Skeletal muscle satellite cell (primary cell): Measurements from ENCODE around the gene ANP32B.
A peak's percentile ranks its signal among the peaks of the same experiment; 100 is the strongest.

Experiments used
- H3K27me3 ChIP-seq: 2 replicates; pipeline ENCODE4 v1.7.0; 2013; ENCODE audit warnings: low read length; ENCODE audit not compliant: control insufficient read depth, insufficient read depth
- H3K36me3 ChIP-seq: 2 replicates; pipeline ENCODE4 v1.7.0; 2013; ENCODE audit warnings: mild to moderate bottlenecking, control low read depth, low read length; ENCODE audit not compliant: insufficient read depth
- H3K4me1 ChIP-seq: 2 replicates; pipeline ENCODE4 v1.7.0; 2013; ENCODE audit warnings: low read length; ENCODE audit not compliant: control insufficient read depth, insufficient read depth
- H3K4me2 ChIP-seq: 2 replicates; pipeline ENCODE4 v1.7.0; 2013; ENCODE audit warnings: mild to moderate bottlenecking, low read length
- H3K4me3 ChIP-seq: 2 replicates; pipeline ENCODE4 v1.7.0; 2013; ENCODE audit warnings: low read length
- H3K9ac ChIP-seq: 2 replicates; pipeline ENCODE4 v1.7.0; 2013; ENCODE audit warnings: mild to moderate bottlenecking, low read depth, low read length, moderate library complexity
- H3K9me3 ChIP-seq: replicated peaks from 2 replicates; pipeline ENCODE4 v1.7.0; 2013; ENCODE audit warnings: mild to moderate bottlenecking, control low read depth, low read length

The ANP32B gene

DNA sequence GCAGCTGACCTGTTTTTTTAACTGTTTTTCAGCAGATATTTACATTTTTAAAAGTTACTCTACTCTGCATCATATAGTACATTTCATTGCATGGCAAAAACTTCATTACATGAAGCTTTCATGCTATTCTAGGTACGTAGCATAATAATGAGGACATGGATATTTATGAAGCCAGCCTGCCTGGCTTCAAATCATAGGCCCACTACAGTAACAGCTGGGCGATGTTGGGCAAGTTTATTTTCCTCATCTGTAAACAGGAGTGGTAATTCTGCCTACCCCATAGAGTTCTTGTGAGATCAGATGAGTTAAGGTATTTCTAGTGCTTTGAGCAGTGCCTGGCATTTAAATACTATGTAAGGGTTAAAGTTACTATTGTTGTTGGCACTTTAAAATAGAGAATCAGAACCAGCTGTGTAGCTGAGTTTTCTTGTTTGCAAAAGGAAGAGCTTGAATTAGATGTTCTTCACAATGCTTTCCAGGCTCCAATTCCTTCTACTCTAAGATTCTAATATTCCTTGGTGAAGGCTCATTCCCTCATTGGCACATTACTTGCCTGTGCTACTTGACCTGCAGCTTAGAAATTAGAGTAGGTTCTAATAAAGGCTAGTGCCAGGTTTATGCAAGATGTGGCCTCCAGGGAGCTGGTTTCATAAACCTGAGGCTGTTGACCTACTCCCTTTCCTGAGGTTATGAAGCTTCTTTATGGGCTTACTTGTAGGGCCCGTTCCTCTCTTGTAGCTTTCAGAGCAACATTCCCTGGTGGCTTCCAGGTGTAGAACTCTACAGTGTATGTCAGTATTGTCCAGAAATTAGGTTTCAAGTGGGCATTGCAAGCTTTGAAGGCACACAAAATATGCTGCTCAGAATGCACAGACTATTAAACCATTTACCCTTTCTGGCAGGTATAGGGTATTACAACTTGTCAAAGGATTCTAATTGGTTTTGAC lies 14.5 kb downstream of the ANP32B start:
- H3K4me3 ChIP-seq: no peak overlapping the region
- H3K27me3 ChIP-seq: no peaks in the 10 kb centered on the region
- no peaks in the 10 kb centered on the region for H3K4me1 ChIP-seq
- no peak overlapping the region for H3K4me2 ChIP-seq
- H3K9ac ChIP-seq: no peak overlapping the region
- peaks cover 62% of the 10 kb centered on the region for H3K36me3 ChIP-seq
- no peaks in the 10 kb centered on the region for H3K9me3 ChIP-seq

DNA sequence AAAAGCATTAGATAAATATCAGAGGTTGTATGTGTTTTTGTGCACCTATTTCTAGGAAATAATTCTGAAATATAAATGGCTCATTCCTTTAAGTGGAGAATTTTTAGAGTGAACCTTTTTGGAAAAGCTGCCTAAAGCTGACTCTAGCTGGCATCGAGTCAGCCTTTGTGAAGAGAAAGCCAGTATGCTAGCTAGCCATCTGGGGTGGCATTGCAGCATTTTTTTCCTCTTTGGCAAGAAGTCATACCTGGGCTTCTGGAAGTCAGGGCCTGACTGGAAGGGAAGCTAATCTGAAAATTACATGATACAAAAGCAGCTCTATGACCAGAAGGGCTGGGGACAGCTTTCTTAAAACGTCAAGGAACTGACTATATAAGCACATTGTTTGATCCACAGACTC lies 19.7 kb downstream of the ANP32B start:
- Histone ChIP-seq H3K27me3 (no peaks in the 10 kb centered on the region), H3K9me3 (no peaks in the 10 kb centered on the region), H3K4me2 (no peak overlapping the region), H3K4me1 (peaks cover 11% of the 10 kb centered on the region), H3K36me3 (peaks cover 84% of the 10 kb centered on the region), H3K9ac (no peak overlapping the region), H3K4me3 (no peak overlapping the region)

DNA sequence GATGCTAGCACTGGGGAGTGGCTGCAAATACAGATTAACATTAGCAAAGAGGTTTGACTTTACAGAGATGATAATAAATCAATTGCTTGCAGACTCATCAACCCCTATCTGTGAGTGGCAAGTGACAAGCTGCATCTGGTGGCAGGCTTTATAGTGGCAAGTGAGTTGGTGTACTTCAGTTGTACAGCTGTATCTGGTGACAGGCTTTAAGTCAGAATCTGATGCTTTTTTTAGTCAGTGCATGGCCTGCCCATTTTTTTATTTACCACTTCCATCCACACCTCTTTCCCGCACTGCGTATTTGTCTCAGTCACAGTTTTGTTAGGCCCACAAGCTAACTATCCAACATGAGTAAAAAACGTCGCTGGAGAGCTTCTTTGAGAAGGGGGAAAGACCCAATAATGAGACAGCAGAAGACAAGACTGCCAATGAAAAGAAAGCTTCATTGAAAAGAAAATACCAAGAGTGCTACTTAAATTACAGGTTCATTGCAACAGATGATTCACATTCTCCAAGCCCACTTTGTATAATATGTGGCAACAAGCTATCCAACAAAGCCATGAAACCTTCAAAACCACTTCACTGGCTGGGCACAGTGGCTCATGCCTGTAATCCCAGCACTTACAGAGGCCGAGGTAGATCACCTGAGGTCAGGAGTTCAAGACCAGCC lies 23.1 kb downstream of the ANP32B start:
- Histone ChIP-seq H3K36me3 (peaks cover 89% of the 10 kb centered on the region), H3K9me3 (no peaks in the 10 kb centered on the region), H3K27me3 (no peaks in the 10 kb centered on the region), H3K4me2 (no peak overlapping the region), H3K4me3 (no peak overlapping the region), H3K9ac (no peak overlapping the region), H3K4me1 (peaks cover 43% of the 10 kb centered on the region)

DNA sequence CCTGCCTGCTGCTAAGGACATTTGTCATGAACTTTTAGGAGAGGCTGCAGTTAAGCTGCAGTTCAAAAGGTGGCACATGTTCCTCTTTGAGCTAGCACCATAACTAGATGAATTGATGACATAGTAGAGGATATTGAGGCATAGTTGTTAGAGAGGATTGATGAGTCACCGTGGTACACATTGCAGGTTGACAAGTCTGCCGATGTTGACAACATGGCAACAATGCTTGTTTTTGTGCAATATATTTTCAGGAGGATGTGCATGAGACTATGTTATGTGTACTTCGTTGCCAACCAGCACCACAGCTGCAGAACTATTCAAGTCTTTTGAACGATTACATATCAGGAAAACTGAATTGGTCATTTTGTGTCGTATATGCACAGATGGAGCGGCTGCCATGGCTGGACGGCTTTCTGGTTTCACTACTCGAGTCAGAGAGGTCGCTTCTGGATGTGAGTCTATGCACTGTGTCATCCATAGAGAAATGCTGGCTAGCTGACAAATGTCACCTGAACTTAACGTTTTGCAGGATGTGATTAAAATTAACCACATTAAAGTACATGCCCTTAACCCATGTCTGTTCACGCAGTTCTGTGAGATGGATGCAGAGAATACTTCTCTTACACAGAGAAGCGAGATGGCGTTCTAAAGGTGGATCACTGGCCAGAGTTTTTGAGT lies 24.2 kb downstream of the ANP32B start:
- Histone ChIP-seq H3K27me3 (no peaks in the 10 kb centered on the region), H3K4me2 (no peak overlapping the region), H3K36me3 (peaks cover 93% of the 10 kb centered on the region), H3K9me3 (no peaks in the 10 kb centered on the region), H3K9ac (no peak overlapping the region), H3K4me1 (peaks cover 43% of the 10 kb centered on the region), H3K4me3 (no peak overlapping the region)

DNA sequence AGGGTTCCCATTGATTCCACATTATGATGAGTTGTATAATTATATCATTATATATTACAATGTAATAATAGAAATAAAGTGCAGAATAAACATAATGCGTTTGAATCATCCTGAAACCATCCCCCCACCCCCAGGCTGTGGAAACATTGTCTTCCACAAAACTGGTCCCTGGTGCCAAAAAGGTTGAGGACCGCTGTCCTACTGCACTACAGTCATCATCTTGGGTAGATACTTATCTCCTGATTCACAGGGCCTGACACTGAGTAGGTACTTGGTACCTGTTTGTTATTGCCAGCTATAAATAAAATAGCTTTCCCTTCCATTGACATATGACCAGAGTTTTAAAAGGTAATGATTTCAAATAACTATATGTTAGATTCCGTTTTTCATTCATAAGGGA lies 25.6 kb downstream of the ANP32B start:
- Histone ChIP-seq H3K36me3 (peaks cover 93% of the 10 kb centered on the region), H3K4me2 (no peak overlapping the region), H3K4me3 (no peak overlapping the region)

DNA sequence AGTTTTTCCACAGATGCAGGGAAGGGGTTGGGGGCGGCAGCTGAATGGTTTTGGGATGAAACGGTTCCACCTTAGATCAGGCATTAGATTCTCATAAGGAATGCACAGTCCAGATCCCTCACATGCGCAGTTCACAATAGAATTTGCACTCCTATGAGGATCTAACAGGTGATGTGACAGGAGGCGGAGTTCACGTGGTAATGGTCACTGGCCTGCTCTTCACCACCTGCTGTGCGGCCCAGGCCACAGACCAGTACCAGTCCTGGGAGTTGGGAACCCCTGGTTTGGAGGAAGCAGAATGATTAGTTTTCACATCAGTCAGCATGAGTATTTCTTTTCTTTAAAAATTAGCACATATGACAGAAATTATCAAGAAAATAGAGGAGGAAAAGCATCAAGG lies 26.3 kb downstream of the ANP32B start:
- Histone ChIP-seq H3K9ac (no peak overlapping the region), H3K36me3 (peaks cover 92% of the 10 kb centered on the region), H3K9me3 (no peaks in the 10 kb centered on the region), H3K4me3 (peak overlapping the region; percentile 10), H3K4me1 (peaks cover 43% of the 10 kb centered on the region), H3K27me3 (no peaks in the 10 kb centered on the region), H3K4me2 (no peak overlapping the region)

More for the DNA sequence above, 25.6 kb downstream of the ANP32B start:
- no peak overlapping the region for H3K9ac ChIP-seq
- peaks cover 41% of the 10 kb centered on the region for H3K4me1 ChIP-seq
- H3K9me3 ChIP-seq: no peaks in the 10 kb centered on the region
- H3K27me3 ChIP-seq: no peaks in the 10 kb centered on the region

DNA sequence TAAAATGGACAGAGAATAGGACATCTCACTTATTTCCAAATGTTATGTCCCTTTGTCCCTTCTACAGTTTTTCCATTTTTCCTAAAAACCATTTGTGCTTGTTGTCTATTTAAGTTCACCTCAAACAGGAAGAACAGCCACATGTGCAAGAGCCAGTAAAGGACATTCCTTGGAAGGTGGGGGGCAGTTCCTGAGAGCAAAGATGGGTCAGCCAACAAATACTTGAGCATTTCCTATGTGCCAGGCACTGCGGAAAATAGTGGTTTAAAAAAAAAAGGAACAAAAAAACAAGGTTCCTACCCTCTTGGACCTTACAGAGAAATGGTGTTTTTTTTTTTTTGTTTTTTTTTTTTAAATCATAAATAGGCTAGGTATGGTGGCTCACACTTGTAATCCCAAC lies 26.8 kb downstream of the ANP32B start:
- Histone ChIP-seq H3K9ac (no peak overlapping the region), H3K27me3 (no peaks in the 10 kb centered on the region), H3K9me3 (no peaks in the 10 kb centered on the region), H3K4me3 (no peak overlapping the region), H3K4me1 (peaks cover 43% of the 10 kb centered on the region), H3K36me3 (peaks cover 90% of the 10 kb centered on the region), H3K4me2 (no peak overlapping the region)

DNA sequence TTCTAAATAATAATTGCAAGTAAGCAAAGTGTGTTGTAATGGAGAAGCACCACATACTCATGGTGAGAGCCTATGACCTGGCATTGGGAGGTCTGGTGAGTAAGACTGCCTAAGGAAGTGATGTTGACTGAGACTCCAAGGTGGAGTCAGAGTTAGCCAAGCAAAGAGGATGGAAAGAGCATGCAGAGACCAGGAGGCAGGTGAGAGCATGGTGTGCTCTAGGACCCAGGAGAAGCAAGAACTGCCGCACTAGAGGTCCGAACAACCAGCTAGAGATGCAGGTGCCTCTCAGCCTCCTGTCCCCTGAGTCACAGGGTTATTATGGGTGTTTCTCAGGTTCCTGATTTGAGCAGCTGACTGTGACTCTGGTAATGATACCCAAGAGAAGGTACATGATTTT lies 27.3 kb downstream of the ANP32B start:
- Histone ChIP-seq H3K4me3 (no peak overlapping the region), H3K9ac (no peak overlapping the region), H3K4me2 (no peak overlapping the region), H3K4me1 (peaks cover 43% of the 10 kb centered on the region), H3K36me3 (peaks cover 90% of the 10 kb centered on the region), H3K9me3 (no peaks in the 10 kb centered on the region), H3K27me3 (no peaks in the 10 kb centered on the region)

DNA sequence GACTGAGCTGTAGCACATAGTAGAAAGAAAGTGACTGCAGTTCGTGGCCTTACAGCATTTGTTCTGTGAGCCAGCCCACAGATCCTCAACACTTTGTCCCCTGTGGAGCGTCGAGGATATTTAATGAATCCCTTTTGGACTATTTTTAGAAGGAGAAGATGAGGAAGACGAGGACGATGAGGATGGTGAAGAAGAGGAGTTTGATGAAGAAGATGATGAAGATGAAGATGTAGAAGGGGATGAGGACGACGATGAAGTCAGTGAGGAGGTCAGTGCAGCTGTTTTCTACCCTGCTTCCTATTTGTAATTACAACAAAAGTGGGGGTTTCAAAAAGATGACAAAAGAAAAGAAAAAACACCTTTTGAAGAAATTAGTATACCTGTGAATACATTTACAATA lies 28.0 kb downstream of the ANP32B start:
- no peak overlapping the region for H3K4me2 ChIP-seq
- H3K9ac ChIP-seq: no peak overlapping the region
- no peaks in the 10 kb centered on the region for H3K27me3 ChIP-seq
- H3K36me3 ChIP-seq: peaks cover 89% of the 10 kb centered on the region
- no peak overlapping the region for H3K4me3 ChIP-seq
- H3K4me1 ChIP-seq: peaks cover 37% of the 10 kb centered on the region
- no peaks in the 10 kb centered on the region for H3K9me3 ChIP-seq

DNA sequence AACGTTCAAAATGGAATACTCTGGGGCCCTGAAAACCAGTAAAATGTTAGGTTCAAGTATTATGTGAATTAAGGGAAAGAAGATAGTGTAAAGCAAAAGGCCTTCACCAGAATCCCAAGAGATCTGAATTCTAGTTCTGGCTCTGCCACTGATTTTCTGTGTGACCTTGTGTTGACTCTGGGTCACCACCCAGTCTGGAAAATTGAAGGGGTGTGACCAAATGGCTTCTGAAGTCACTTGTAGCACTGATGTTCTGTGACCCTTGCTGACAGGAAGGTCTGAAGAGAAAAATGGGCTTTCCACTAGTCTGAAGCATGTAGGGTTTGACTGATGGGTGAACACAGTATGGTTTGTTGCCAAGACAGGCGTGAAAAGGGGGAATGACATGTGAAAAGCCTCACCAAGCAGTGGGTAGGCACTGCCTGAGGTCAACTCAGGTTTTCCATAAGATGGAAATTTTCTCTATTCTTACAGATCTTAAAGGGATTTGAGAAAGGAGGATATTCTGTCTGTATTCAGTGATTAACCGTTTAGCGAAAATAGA lies 33.1 kb downstream of the ANP32B start:
- Histone ChIP-seq H3K4me1 (peaks cover 3% of the 10 kb centered on the region), H3K9me3 (no peaks in the 10 kb centered on the region), H3K4me3 (no peak overlapping the region), H3K36me3 (peaks cover 89% of the 10 kb centered on the region), H3K9ac (no peak overlapping the region), H3K4me2 (no peak overlapping the region), H3K27me3 (no peaks in the 10 kb centered on the region)

DNA sequence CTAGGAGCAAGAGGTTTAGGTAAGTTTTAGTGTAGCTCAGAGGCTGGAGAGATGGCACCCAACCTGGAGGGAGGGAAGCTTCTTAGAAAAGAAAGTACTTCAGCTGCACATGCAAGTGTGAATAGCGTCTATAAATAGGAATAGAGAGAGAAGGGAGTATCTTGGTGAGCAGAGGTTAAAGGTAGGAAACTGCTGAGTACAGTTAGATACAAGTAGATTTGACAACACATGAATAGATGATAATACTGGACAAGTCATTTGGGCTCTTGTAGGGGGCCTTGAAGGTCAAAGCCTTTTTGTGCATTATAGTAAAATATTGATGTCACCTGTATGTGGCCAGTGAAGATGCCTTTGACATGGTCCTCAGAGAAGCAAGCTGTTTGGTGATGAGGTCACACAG lies 34.2 kb downstream of the ANP32B start:
- no peaks in the 10 kb centered on the region for H3K27me3 ChIP-seq
- no peak overlapping the region for H3K9ac ChIP-seq
- H3K4me1 ChIP-seq: peaks cover 13% of the 10 kb centered on the region
- H3K4me2 ChIP-seq: no peak overlapping the region
- H3K4me3 ChIP-seq: no peak overlapping the region
- H3K36me3 ChIP-seq: peaks cover 83% of the 10 kb centered on the region
- H3K9me3 ChIP-seq: no peaks in the 10 kb centered on the region
